Measurements from ENCODE around the gene YES1.

YES1 gene

GRCh38 chr18:725646-726045 is 86.4 kb downstream of the YES1 start:
- no peak for DNase-seq (ENCODE audit: low spot score)

- DNase-seq (ENCODE audit: low spot score): no peak
These were observed 88.4 kb downstream of the YES1 start for GRCh38 chr18:723541-724080.

GRCh38 chr18:717003-717402 is 95.0 kb downstream of the YES1 start:
- no peak for DNase-seq (ENCODE audit: low spot score)

- no peak for DNase-seq (ENCODE audit: low spot score)
These were observed 96.4 kb downstream of the YES1 start for GRCh38 chr18:715626-716025.

GRCh38 chr18:713135-713490 is 98.9 kb downstream of the YES1 start:
- no peak for DNase-seq (ENCODE audit: low spot score)

GRCh38 chr18:712401-713134 is 99.5 kb downstream of the YES1 start, which contains the start of gene ENOSF1:
TSS of gene ENOSF1 (minus strand) at chr18:712630. CDS start at chr18:712587, 43 bp downstream.
- peak; percentile 90 for DNase-seq (ENCODE audit: low spot score)

- DNase-seq (ENCODE audit: low spot score): peak; percentile 71
These were observed 100.2 kb downstream of the YES1 start for GRCh38 chr18:711657-712400.

- no peak for DNase-seq (ENCODE audit: low spot score)
These were observed 100.8 kb downstream of the YES1 start for GRCh38 chr18:711310-711656.

GRCh38 chr18:710418-711300 is 101.4 kb downstream of the YES1 start:
- no peak for DNase-seq (ENCODE audit: low spot score)

- no peak for DNase-seq (ENCODE audit: low spot score)
These were observed 102.3 kb downstream of the YES1 start for GRCh38 chr18:709771-710170.

GRCh38 chr18:708096-708495 is 103.9 kb downstream of the YES1 start:
- no peak for DNase-seq (ENCODE audit: low spot score)

GRCh38 chr18:706405-706804 is 105.6 kb downstream of the YES1 start:
- no peak for DNase-seq (ENCODE audit: low spot score)

GRCh38 chr18:703213-703967 is 108.7 kb downstream of the YES1 start:
- no peak for DNase-seq (ENCODE audit: low spot score)

- DNase-seq (ENCODE audit: low spot score): no peak
These were observed 114.2 kb downstream of the YES1 start for GRCh38 chr18:697800-698199.

GRCh38 chr18:697012-697411 is 115.0 kb downstream of the YES1 start:
- no peak for DNase-seq (ENCODE audit: low spot score)

- DNase-seq (ENCODE audit: low spot score): no peak
These were observed 118.4 kb downstream of the YES1 start for GRCh38 chr18:693466-694187.

GRCh38 chr18:692824-693223 is 119.2 kb downstream of the YES1 start:
- DNase-seq (ENCODE audit: low spot score): no peak

GRCh38 chr18:688323-688722 is 123.7 kb downstream of the YES1 start:
- DNase-seq (ENCODE audit: low spot score): no peak

GRCh38 chr18:686339-687111 is 125.5 kb downstream of the YES1 start:
- no peak for DNase-seq (ENCODE audit: low spot score)

GRCh38 chr18:685438-685837 is 126.6 kb downstream of the YES1 start:
- no peak for DNase-seq (ENCODE audit: low spot score)

Data from LoVo (cell line).